Measurements from ENCODE around the gene COG4.

Gene COG4

DNA sequence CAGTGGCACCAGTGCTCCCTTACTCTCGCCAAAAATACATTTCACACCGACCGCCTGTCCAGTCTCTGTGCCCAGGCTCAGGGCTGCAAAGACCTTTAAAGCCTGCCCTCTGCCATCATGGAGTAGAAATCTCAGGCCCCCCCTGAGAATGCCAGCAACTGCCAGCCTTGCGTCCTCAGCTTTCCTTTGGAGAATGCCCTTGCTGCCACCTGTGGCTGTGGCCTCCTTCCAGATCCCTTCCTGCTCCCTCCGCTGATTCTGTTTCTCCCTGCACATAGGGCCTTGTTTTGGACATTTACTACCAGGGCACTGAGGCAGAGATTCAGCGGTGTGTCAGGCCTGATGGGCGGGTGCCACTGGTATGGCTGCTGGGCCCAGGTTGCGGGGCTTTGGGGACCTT, 55.7 kb downstream of the COG4 start:
- Histone ChIP-seq H3K9ac (ENCODE audit: low read length) (no peak overlapping the region), H3K36me3 (ENCODE audit: control insufficient read depth, insufficient read depth, low read length, severe bottlenecking) (peaks cover 8% of the 10 kb centered on the region), H3K9me3 (ENCODE audit: control insufficient read depth, low read length) (no peaks in the 10 kb centered on the region), H3K4me3 (ENCODE audit: low read length) (no peak overlapping the region), H3K27me3 (replicated peaks; ENCODE audit: control insufficient read depth, insufficient read depth, low read length) (no peaks in the 10 kb centered on the region), H3K4me1 (ENCODE audit: control insufficient read depth, insufficient read depth, low read length) (no peaks in the 10 kb centered on the region)
- no peak for DNase-seq (ENCODE audit: low read depth)

DNA sequence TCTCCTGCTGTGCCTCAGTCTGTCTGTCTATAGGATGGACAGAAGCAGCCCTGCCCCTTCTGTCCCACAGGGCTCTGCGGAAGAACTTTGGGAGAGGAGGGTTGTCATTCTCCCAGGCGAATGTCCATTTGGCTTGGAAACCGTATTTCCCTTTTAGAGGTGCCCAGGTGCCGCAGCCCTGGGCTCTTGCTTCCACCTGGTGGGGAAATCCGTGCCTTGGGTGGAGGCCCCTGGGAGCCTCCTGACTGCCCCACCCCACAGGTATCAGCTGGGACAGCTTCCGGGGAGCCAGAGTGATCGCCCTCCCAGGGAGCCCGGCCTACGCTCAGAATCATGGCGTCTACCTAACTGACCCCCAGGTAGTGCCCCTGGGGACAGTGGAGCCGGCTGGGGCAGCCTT, 56.2 kb downstream of the COG4 start:
- no peak overlapping the region for H3K4me3 ChIP-seq (ENCODE audit: low read length)
- no peaks in the 10 kb centered on the region for H3K4me1 ChIP-seq (ENCODE audit: control insufficient read depth, insufficient read depth, low read length)
- H3K9ac ChIP-seq (ENCODE audit: low read length) = no peak overlapping the region
- H3K27me3 ChIP-seq (replicated peaks; ENCODE audit: control insufficient read depth, insufficient read depth, low read length) = no peaks in the 10 kb centered on the region
- H3K9me3 ChIP-seq (ENCODE audit: control insufficient read depth, low read length) = no peaks in the 10 kb centered on the region
- DNase-seq (ENCODE audit: low read depth) = no peak
- peaks cover 8% of the 10 kb centered on the region for H3K36me3 ChIP-seq (ENCODE audit: control insufficient read depth, insufficient read depth, low read length, severe bottlenecking)

DNA sequence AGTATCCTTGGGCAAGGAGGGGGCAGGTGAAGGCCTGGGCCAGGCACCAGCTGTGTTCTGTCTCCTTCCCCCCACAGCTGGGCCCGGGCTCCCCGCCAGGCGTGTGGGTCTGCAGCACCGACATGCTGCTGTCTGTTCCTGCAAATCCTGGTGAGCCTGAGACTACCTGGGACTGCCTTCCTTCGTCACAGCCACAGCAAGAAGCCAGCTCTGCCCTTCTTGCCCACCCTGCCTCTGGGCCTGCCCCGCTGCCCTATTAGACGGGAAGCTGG, 56.6 kb downstream of the COG4 start:
- Histone ChIP-seq H3K4me1 (ENCODE audit: control insufficient read depth, insufficient read depth, low read length) (no peaks in the 10 kb centered on the region), H3K27me3 (replicated peaks; ENCODE audit: control insufficient read depth, insufficient read depth, low read length) (no peaks in the 10 kb centered on the region), H3K9ac (ENCODE audit: low read length) (no peak overlapping the region), H3K36me3 (ENCODE audit: control insufficient read depth, insufficient read depth, low read length, severe bottlenecking) (peaks cover 8% of the 10 kb centered on the region), H3K4me3 (ENCODE audit: low read length) (no peak overlapping the region), H3K9me3 (ENCODE audit: control insufficient read depth, low read length) (no peaks in the 10 kb centered on the region)
- no peak for DNase-seq (ENCODE audit: low read depth)

DNA sequence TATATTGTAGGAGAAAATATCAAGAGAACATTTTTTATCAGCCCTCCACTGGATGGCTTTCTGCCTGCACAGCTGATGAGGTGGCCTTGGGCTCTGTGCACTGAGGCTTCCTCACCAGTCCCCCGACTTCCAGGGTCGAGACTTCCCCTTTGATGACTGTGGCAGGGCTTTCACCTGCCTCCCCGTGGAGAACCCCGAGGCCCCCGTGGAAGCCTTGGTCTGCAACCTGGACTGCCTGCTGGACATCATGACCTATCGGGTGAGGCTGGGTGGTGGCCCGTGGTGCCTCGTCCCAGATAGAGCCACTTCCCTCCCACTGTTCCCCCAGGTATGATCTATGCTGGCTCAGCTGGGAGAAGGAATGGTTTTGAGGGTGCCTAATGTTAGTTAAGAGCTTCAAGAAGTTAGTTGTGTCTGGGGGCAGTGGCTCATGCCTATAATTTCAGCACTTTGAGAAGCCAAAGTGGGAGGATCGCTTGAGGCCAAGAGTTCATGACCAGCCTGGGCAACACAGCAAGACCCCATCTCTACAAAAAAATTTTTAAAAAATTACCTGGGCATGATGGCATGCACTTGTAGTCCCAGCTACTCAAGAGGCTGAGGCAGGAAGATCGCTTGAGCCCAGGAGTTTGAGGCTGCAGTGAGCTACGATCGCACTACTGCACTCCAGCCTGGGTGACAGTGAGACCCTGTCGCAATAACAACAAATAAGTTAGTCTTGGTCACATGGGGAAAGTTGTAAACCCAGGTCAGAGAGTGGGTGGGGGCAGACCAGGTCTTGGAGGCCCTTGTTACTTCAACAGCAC, 57.2 kb downstream of the COG4 start:
- Histone ChIP-seq H3K4me1 (ENCODE audit: control insufficient read depth, insufficient read depth, low read length) (peaks cover under 1% of the 10 kb centered on the region), H3K27me3 (replicated peaks; ENCODE audit: control insufficient read depth, insufficient read depth, low read length) (no peaks in the 10 kb centered on the region), H3K9ac (ENCODE audit: low read length) (no peak overlapping the region), H3K4me3 (ENCODE audit: low read length) (no peak overlapping the region), H3K9me3 (ENCODE audit: control insufficient read depth, low read length) (no peaks in the 10 kb centered on the region), H3K36me3 (ENCODE audit: control insufficient read depth, insufficient read depth, low read length, severe bottlenecking) (peaks cover 8% of the 10 kb centered on the region)
- DNase-seq (ENCODE audit: low read depth) = no peak

DNA sequence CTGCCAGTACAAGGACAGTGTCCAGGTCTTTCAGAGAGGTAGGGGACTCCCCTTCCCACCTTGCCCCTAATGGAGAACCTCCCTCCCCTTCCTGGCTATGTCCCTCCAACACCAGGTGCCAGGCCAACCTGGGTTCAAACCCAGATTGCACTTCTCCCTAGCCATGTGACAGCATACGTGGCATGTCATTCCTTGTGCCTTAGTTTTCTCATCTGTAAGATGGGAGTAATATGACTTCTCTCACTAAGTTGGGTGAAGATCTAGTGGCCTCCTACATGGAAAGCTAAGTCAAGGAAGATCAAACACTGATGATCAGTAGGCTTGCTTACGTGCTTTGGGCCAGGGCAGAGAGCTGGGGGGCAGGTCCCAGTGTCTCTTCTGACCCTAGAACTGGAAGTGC, 60.1 kb downstream of the COG4 start:
- no peak overlapping the region for H3K4me3 ChIP-seq (ENCODE audit: low read length)
- H3K4me1 ChIP-seq (ENCODE audit: control insufficient read depth, insufficient read depth, low read length) = peaks cover 6% of the 10 kb centered on the region
- no peak overlapping the region for H3K9ac ChIP-seq (ENCODE audit: low read length)
- no peak for DNase-seq (ENCODE audit: low read depth)
- H3K27me3 ChIP-seq (replicated peaks; ENCODE audit: control insufficient read depth, insufficient read depth, low read length) = no peaks in the 10 kb centered on the region
- H3K36me3 ChIP-seq (ENCODE audit: control insufficient read depth, insufficient read depth, low read length, severe bottlenecking) = peaks cover 8% of the 10 kb centered on the region
- H3K9me3 ChIP-seq (ENCODE audit: control insufficient read depth, low read length) = no peaks in the 10 kb centered on the region

DNA sequence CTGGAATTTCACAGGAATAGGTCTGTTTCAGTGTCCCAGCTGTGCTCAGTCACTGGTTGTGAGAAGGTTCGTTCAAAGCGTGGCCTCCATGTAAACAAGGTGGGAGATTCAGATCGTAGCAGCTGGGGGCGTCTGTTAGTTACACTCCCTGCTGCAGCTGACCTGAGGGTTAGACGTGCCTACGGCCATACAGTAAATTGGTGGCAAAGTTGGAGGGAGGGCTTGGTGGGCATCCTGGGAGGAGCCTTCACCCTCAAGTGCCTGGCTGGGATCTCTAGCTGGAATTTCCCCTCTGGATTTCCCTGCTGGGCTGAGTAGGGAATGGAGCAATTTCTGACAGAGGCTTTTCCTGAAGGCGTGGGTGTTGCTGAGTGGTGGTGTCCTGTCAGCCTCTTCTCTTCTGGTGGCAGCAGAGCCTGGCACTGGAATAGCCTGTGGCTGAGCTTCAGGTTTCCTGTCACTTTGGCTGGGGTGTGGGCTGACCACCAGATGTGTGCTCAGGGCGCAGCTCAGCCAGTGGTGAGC, 62.6 kb downstream of the COG4 start:
- peaks cover 8% of the 10 kb centered on the region for H3K36me3 ChIP-seq (ENCODE audit: control insufficient read depth, insufficient read depth, low read length, severe bottlenecking)
- no peaks in the 10 kb centered on the region for H3K27me3 ChIP-seq (replicated peaks; ENCODE audit: control insufficient read depth, insufficient read depth, low read length)
- H3K4me1 ChIP-seq (ENCODE audit: control insufficient read depth, insufficient read depth, low read length) = peaks cover 6% of the 10 kb centered on the region
- DNase-seq (ENCODE audit: low read depth) = no peak
- no peaks in the 10 kb centered on the region for H3K9me3 ChIP-seq (ENCODE audit: control insufficient read depth, low read length)
- H3K4me3 ChIP-seq (ENCODE audit: low read length) = no peak overlapping the region
- H3K9ac ChIP-seq (ENCODE audit: low read length) = no peak overlapping the region

DNA sequence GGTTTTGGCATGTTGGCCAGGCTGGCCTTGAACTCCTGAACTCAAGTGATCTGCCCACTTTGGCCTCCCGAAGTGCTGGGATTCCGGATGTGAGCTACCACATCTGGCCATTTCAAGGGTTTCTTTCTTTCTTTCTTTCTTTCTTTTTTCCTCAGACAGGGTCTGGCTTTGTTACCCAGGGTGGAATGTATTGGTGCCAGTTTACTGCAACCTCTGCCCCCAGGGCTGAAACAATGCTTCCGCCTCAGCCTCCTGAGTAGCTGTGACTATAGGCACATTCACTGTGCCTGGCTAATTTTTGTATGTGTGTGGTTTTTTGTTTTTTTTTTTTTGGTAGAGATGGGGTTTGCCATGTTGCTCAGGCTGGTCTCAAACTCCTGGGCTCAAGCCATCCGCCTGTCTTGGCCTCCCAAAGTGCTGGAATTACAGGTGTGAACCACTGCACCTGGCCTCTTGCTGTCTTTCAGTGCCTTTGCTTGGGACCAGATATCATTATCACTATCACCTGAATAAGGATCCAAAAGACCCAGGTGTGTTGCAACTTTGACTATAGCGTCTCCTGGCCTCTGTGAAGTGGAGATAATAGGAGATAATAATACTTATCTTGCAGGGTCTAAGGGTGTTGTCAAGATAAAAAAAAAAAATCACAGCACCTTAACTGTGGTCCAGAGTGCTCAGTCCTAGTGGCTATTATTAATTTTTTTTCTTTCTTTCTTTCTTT, 65.7 kb downstream of the COG4 start:
- no peak for DNase-seq (ENCODE audit: low read depth)
- H3K9ac ChIP-seq (ENCODE audit: low read length) = no peak overlapping the region

DNA sequence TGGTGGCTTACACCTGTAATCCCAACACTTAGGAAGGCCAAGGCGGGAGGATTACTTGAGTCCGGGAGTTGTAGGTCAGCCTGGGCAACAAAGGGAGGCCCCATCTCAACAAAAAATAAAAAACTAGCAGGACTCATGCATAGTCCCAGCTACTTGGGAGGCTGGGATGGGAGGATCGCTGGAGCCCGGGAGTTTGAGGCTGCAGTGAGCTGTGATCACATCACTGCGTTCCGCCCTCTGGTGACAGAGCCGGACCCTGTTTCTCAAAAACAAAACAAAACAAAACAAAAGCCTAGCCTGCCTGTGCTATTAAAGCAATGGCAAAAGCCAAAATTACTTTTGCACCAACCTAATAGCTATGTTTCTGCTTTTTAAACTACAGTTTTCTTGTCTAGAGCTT, 67.4 kb downstream of the COG4 start:
- no peak overlapping the region for H3K9ac ChIP-seq (ENCODE audit: low read length)
- H3K27me3 ChIP-seq (replicated peaks; ENCODE audit: control insufficient read depth, insufficient read depth, low read length) = no peaks in the 10 kb centered on the region
- no peaks in the 10 kb centered on the region for H3K9me3 ChIP-seq (ENCODE audit: control insufficient read depth, low read length)
- no peak overlapping the region for H3K4me3 ChIP-seq (ENCODE audit: low read length)
- H3K4me1 ChIP-seq (ENCODE audit: control insufficient read depth, insufficient read depth, low read length) = peaks cover 8% of the 10 kb centered on the region
- no peak for DNase-seq (ENCODE audit: low read depth)
- no peaks in the 10 kb centered on the region for H3K36me3 ChIP-seq (ENCODE audit: control insufficient read depth, insufficient read depth, low read length, severe bottlenecking)

More for the DNA sequence above, 65.7 kb downstream of the COG4 start:
- Histone ChIP-seq H3K4me3 (ENCODE audit: low read length) (no peak overlapping the region), H3K4me1 (ENCODE audit: control insufficient read depth, insufficient read depth, low read length) (peaks cover 11% of the 10 kb centered on the region), H3K27me3 (replicated peaks; ENCODE audit: control insufficient read depth, insufficient read depth, low read length) (no peaks in the 10 kb centered on the region), H3K36me3 (ENCODE audit: control insufficient read depth, insufficient read depth, low read length, severe bottlenecking) (no peaks in the 10 kb centered on the region), H3K9me3 (ENCODE audit: control insufficient read depth, low read length) (no peaks in the 10 kb centered on the region)

DNA sequence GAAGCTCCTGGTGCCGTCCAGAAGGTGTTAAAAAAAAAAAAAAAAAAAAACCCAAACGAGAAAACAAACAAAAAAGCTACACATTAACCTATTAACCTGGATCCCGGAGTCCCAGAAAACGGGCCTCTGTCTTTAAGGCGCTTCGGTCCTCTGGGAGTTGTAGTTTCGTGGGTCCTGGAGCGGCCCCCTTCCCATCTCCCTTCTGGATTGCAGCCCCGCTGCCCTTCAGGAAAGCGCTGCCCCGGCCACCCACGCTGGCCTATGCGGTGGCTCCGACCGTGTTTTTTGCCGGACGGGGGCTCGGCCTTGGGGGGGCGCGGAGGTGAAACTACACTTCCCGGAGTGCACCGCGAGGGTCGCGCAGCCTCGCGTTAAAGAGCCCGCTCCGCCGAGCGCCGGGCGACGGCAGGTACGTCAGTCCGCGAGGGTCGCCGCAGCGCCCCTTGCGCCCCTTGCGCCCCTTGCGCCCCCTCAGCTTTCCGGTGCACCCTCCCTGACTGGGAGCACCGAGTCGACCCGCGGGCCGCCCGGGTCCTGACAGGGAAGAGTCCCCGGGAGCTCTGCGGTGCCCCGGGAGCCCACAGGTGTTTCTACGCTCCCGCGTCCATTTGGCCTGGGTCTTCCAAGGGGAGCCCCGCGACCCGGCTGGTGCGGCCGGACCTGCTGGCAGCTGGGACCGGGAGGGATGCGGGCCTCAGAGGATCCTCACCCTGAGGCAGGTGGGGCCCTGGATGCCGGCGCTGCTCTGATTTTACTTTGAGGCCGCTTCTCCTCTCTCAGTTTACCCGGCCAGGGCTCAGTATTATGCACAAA, 68.9 kb downstream of the COG4 start, which contains the start of gene FCSK:
TSS of gene FCSK (plus strand) at position 374 of the 813 bp plus-strand sequence. CDS start 8,596 bp downstream, outside the sequence.
- H3K9ac ChIP-seq (ENCODE audit: low read length) = peak within 1 kb of the TSS; percentile 95
- peak; percentile 77 for DNase-seq (ENCODE audit: low read depth)
- no peaks in the 10 kb centered on the region for H3K9me3 ChIP-seq (ENCODE audit: control insufficient read depth, low read length)
- H3K27me3 ChIP-seq (replicated peaks; ENCODE audit: control insufficient read depth, insufficient read depth, low read length) = no peaks in the 10 kb centered on the region
- no peaks in the 10 kb centered on the region for H3K36me3 ChIP-seq (ENCODE audit: control insufficient read depth, insufficient read depth, low read length, severe bottlenecking)
- peak within 1 kb of the TSS; percentile 96 for H3K4me3 ChIP-seq (ENCODE audit: low read length)
- H3K4me1 ChIP-seq (ENCODE audit: control insufficient read depth, insufficient read depth, low read length) = peaks cover 5% of the 10 kb centered on the region

DNA sequence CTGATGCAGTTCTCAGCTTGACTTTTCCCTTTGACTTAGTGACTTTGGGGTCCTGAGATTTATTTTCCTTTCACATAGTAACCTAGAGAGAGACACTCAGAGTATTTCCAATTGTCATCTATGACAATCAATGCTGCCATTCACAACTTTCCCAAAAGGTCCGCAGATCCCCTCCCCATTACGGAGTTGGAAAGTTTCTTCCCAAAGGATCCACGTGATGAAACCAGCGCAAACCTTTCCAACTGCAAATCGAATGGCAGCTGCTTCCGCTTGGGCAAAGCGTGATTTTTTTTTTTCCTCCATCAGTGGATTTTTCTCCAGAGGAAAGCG, 69.5 kb downstream of the COG4 start:
- Histone ChIP-seq H3K4me3 (ENCODE audit: low read length) (peak overlapping the region; percentile 96), H3K4me1 (ENCODE audit: control insufficient read depth, insufficient read depth, low read length) (peaks cover 5% of the 10 kb centered on the region), H3K9me3 (ENCODE audit: control insufficient read depth, low read length) (no peaks in the 10 kb centered on the region), H3K27me3 (replicated peaks; ENCODE audit: control insufficient read depth, insufficient read depth, low read length) (no peaks in the 10 kb centered on the region), H3K9ac (ENCODE audit: low read length) (peak overlapping the region; percentile 95), H3K36me3 (ENCODE audit: control insufficient read depth, insufficient read depth, low read length, severe bottlenecking) (no peaks in the 10 kb centered on the region)
- DNase-seq (ENCODE audit: low read depth) = peak; percentile 71

All from adipocyte (in vitro differentiated cells).